Calu3 (cell line): ENCODE results near the gene COL11A1. TPM values are rescaled to one million over a fixed set of nuclear protein-coding genes. Genes with fewer than 3 reads are reported as not detected.
"Not testable (repeated sequence)": the region's sequence is repeated elsewhere in the genome, so short reads cannot be mapped to it uniquely, and the experiment has no call there.

Experiments used
- BruUV-seq: library from RNA; stranded (reverse); fragments of 400-500 nt; replicated peaks from 2 replicates; lab custom pipeline; 2021; lab: Mats Ljungman, UMichigan
- CTCF ChIA-PET: fragments of 300-600 bp; sonication (Branson Sonifier 250); formaldehyde crosslinking; loops from one replicate; lab custom pipeline; 2022; ENCODE audit warnings: antibody characterized with exemption; lab: Charles Lee
- DNase-seq: peaks from one replicate; pipeline ENCODE4 v3.0.0; 2022
- H3K27ac Mint-ChIP-seq: one replicate; pipeline ENCODE4 v1.8.0; 2022; ENCODE audit warnings: mixed read lengths; ENCODE audit not compliant: unreplicated experiment
- H3K27me3 Mint-ChIP-seq: one replicate; pipeline ENCODE4 v1.8.0; 2022; ENCODE audit warnings: mixed read lengths; ENCODE audit not compliant: unreplicated experiment
- H3K36me3 Mint-ChIP-seq: one replicate; pipeline ENCODE4 v1.8.0; 2022; ENCODE audit warnings: mild to moderate bottlenecking, moderate library complexity, mixed read lengths; ENCODE audit not compliant: insufficient read depth, unreplicated experiment
- H3K4me1 Mint-ChIP-seq: one replicate; pipeline ENCODE4 v1.8.0; 2022; ENCODE audit warnings: mild to moderate bottlenecking, low read depth, mixed read lengths; ENCODE audit not compliant: unreplicated experiment
- H3K4me3 Mint-ChIP-seq: one replicate; pipeline ENCODE4 v1.8.0; 2022; ENCODE audit warnings: mild to moderate bottlenecking, low read depth, moderate library complexity, mixed read lengths; ENCODE audit not compliant: unreplicated experiment
- H3K9me3 Mint-ChIP-seq: one replicate; pipeline ENCODE4 v1.8.0; 2022; ENCODE audit warnings: low read depth, mixed read lengths; ENCODE audit not compliant: unreplicated experiment
- CTCF ChIP-seq: fragments of 200-600 bp; IDR thresholded peaks from one replicate; pipeline ENCODE4 v1.8.0; 2022; ENCODE audit warnings: antibody characterized with exemption; ENCODE audit not compliant: unreplicated experiment
- intact Hi-C: fragments of 100-400 bp; cut with micrococcal nuclease; formaldehyde crosslinking; loops from one replicate; pipeline ENCODE4 v1.10.0; 2022; ENCODE audit not compliant: unreplicated experiment
- total RNA-seq: library from RNA; stranded (reverse); gene quantifications from 2 replicates; pipeline ENCODE4 v1.2.3, GENCODE V29; 2022

Gene COL11A1
- total RNA-seq, 1 experiment from 2014 or later: not detected

GRCh38 chr1:103144681-103145080 is 36.4 kb upstream of the COL11A1 start:
- H3K4me1 Mint-ChIP-seq: no peaks in the 10 kb centered on the region
- no peaks in the 10 kb centered on the region for H3K27me3 Mint-ChIP-seq
- TF ChIP-seq CTCF: no peak
- no peaks in the 10 kb centered on the region for H3K36me3 Mint-ChIP-seq
- H3K4me3 Mint-ChIP-seq: no peak overlapping the region
- peaks cover 10% of the 10 kb centered on the region for H3K9me3 Mint-ChIP-seq
- no peak overlapping the region for H3K27ac Mint-ChIP-seq
- CTCF ChIA-PET: no interaction called here
- intact Hi-C loops: no loop called here
- DNase-seq: no peak
- BruUV-seq: no TSS peak

- Mint-ChIP-seq H3K4me1 (no peaks in the 10 kb centered on the region), H3K9me3 (peaks cover 8% of the 10 kb centered on the region), H3K27ac (no peak overlapping the region), H3K4me3 (no peak overlapping the region), H3K36me3 (no peaks in the 10 kb centered on the region), H3K27me3 (no peaks in the 10 kb centered on the region)
- no TSS peak for BruUV-seq
- CTCF ChIA-PET: no interaction called here
- no peak for TF ChIP-seq CTCF
- no peak for DNase-seq
- intact Hi-C loops: no loop called here
Observed at GRCh38 chr1:103142461-103142860, 34.1 kb upstream of the COL11A1 start.

- intact Hi-C loops: no loop called here
- H3K4me3 Mint-ChIP-seq: no peak overlapping the region
- H3K4me1 Mint-ChIP-seq: no peaks in the 10 kb centered on the region
- no peaks in the 10 kb centered on the region for H3K9me3 Mint-ChIP-seq
- BruUV-seq: no TSS peak
- no peak for TF ChIP-seq CTCF
- H3K27ac Mint-ChIP-seq: no peak overlapping the region
- CTCF ChIA-PET: no interaction called here
- no peak for DNase-seq
- no peaks in the 10 kb centered on the region for H3K27me3 Mint-ChIP-seq
- H3K36me3 Mint-ChIP-seq: no peaks in the 10 kb centered on the region
Observed at GRCh38 chr1:103129796-103130195, 21.5 kb upstream of the COL11A1 start.

- H3K27ac Mint-ChIP-seq: no peak overlapping the region
- no peak for DNase-seq
Observed at GRCh38 chr1:103129255-103129654, 20.9 kb upstream of the COL11A1 start.

GRCh38 chr1:103128256-103128655 is 19.9 kb upstream of the COL11A1 start:
- BruUV-seq, H3K4me1 Mint-ChIP-seq, H3K9me3 Mint-ChIP-seq, H3K4me3 Mint-ChIP-seq, CTCF ChIA-PET, H3K36me3 Mint-ChIP-seq, H3K27me3 Mint-ChIP-seq, intact Hi-C loops, H3K27ac Mint-ChIP-seq, DNase-seq: not testable (repeated sequence)

More at GRCh38 chr1:103129255-103129654, 20.9 kb upstream of the COL11A1 start:
- BruUV-seq: no TSS peak
- Mint-ChIP-seq H3K4me3 (no peak overlapping the region), H3K9me3 (no peaks in the 10 kb centered on the region), H3K36me3 (no peaks in the 10 kb centered on the region), H3K27me3 (no peaks in the 10 kb centered on the region), H3K4me1 (no peaks in the 10 kb centered on the region)
- intact Hi-C loops: no loop called here
- CTCF ChIA-PET: no interaction called here
- TF ChIP-seq CTCF: no peak
